ENCODE results near the gene CPNE2.

Gene CPNE2

DNA sequence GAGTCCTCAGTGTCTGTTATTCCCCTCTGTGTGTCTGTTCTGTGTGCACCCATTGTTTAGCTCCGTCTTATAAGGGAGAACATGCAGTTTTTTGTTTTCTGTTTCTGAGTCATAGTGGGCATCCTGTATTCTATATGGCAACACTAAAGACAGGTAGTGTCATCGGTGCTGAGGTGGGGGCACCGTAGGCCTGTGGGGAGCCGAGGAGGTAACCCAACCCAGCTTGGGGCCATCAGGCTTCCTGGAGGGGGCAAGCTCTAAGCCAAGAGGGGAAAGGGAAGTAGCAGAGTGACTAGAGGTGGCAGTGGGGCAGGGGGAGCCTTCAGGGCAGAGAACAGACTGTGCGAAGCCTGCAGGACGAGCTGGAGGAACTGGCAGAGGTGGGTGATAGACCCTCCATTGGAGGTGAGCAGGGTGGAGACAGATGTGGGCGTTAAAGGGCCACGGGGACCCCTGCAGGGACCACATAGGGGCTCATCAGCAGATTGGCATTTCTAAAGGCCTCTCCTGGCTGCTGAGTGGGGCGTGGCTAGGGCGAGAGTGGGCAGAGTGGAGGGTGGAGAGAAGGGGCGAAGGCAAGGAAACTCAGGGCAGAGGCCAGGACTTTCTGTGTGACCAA lies 36.5 kb downstream of the CPNE2 start:
- no peak for TF ChIP-seq FOXP2 (optimal IDR thresholded peaks at IDR 0.05; ENCODE audit: borderline replicate concordance, extremely low read depth, extremely low read length, insufficient read depth)
- no peak for TF ChIP-seq POLR2AphosphoS5 (IDR thresholded peaks at IDR 0.05; ENCODE audit: low read depth, low read length)
- TF ChIP-seq TAF1 (IDR thresholded peaks at IDR 0.05; ENCODE audit: borderline replicate concordance, insufficient read depth, low read length) = no peak
- TF ChIP-seq, protein P1, sequence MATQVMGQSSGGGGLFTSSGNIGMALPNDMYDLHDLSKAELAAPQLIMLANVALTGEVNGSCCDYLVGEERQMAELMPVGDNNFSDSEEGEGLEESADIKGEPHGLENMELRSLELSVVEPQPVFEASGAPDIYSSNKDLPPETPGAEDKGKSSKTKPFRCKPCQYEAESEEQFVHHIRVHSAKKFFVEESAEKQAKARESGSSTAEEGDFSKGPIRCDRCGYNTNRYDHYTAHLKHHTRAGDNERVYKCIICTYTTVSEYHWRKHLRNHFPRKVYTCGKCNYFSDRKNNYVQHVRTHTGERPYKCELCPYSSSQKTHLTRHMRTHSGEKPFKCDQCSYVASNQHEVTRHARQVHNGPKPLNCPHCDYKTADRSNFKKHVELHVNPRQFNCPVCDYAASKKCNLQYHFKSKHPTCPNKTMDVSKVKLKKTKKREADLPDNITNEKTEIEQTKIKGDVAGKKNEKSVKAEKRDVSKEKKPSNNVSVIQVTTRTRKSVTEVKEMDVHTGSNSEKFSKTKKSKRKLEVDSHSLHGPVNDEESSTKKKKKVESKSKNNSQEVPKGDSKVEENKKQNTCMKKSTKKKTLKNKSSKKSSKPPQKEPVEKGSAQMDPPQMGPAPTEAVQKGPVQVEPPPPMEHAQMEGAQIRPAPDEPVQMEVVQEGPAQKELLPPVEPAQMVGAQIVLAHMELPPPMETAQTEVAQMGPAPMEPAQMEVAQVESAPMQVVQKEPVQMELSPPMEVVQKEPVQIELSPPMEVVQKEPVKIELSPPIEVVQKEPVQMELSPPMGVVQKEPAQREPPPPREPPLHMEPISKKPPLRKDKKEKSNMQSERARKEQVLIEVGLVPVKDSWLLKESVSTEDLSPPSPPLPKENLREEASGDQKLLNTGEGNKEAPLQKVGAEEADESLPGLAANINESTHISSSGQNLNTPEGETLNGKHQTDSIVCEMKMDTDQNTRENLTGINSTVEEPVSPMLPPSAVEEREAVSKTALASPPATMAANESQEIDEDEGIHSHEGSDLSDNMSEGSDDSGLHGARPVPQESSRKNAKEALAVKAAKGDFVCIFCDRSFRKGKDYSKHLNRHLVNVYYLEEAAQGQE (IDR thresholded peaks at IDR 0.05; ENCODE audit: insufficient read depth in 1 of 2, low read depth in 2 of 2, low read length in 2 of 2) = no peak
- TF ChIP-seq SIN3A (IDR thresholded peaks at IDR 0.05; ENCODE audit: borderline replicate concordance, insufficient read depth, low read length) = no peak

DNA sequence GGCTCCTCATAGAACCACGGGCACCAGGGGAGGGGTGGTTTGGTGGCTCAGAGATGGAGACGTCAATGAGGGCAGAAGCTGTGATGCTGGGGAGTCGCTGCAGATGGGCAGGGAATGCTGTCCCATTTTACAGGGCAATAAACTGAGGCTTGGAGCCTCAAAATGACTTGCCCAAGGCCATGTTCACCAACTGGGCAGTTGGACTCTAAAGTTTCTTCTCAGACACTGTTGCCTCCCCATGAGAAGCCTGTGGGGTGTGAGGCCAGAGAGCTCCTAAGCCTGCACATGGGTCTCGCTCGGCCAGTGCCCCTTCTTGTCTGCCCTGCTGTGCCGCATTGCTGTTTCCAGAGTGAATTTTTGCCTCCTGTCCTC lies 38.6 kb downstream of the CPNE2 start:
- TF ChIP-seq FOXP2 (optimal IDR thresholded peaks at IDR 0.05; ENCODE audit: borderline replicate concordance, extremely low read depth, extremely low read length, insufficient read depth) = no peak
- TF ChIP-seq POLR2AphosphoS5 (IDR thresholded peaks at IDR 0.05; ENCODE audit: low read depth, low read length) = no peak
- TF ChIP-seq, protein P1 (IDR thresholded peaks at IDR 0.05; ENCODE audit: insufficient read depth in 1 of 2, low read depth in 2 of 2, low read length in 2 of 2) = no peak
- TF ChIP-seq SIN3A (IDR thresholded peaks at IDR 0.05; ENCODE audit: borderline replicate concordance, insufficient read depth, low read length) = no peak
- TF ChIP-seq TAF1 (IDR thresholded peaks at IDR 0.05; ENCODE audit: borderline replicate concordance, insufficient read depth, low read length) = no peak

DNA sequence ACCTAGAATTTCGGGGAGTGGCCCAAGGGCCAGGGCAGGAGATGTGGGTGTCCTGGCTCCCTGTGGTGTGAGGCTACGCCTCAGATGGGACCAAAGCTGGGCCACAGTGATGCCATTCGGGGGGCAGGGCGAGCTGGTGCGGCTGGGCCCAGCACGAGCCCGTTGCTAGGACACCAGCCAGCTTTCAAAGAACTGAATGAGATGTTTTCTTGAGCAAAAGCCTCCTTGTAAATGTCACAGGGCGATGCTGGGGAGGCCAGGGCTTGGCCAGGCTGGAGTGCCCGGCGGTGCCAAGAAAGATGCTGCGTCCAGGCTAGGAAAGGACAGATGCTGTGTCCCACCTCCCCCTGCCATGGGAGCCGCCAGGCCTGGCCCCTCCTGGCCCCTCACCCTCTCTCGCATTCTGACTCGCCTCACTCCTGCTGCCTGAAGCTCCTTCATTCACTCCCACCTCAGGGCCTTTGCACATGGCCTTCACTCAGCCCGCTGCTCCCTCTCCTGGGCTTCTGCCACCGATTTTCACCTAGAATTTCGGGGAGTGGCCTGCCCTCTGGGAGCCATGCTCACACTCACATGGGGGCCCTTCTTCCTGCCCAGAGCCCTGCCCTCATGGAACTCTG lies 39.1 kb downstream of the CPNE2 start:
- TF ChIP-seq SIN3A (IDR thresholded peaks at IDR 0.05; ENCODE audit: borderline replicate concordance, insufficient read depth, low read length) (no peak), FOXP2 (optimal IDR thresholded peaks at IDR 0.05; ENCODE audit: borderline replicate concordance, extremely low read depth, extremely low read length, insufficient read depth) (no peak), TAF1 (IDR thresholded peaks at IDR 0.05; ENCODE audit: borderline replicate concordance, insufficient read depth, low read length) (no peak), POLR2AphosphoS5 (IDR thresholded peaks at IDR 0.05; ENCODE audit: low read depth, low read length) (no peak)
- TF ChIP-seq, protein P1 (IDR thresholded peaks at IDR 0.05; ENCODE audit: insufficient read depth in 1 of 2, low read depth in 2 of 2, low read length in 2 of 2) = no peak

DNA sequence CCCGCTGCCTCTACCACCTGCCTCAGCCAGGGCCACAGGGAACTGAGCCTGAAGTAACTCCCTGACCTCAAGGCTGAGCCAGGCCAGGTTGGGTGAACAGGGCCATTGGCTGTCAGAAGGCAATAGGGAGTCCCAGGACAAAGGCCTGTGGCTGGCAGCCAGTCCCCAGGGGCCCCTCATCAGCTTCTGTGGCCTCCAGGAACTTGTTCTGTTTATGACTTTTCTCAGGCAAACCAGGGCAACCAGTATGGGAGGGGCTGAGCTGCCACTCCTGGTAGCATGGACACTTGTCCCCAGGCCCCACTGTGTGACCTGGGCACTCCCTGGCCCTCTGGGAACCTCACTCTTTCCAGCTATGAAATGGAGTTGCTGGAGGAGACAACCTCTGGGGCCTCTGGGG lies 40.1 kb downstream of the CPNE2 start:
- no peak for TF ChIP-seq SIN3A (IDR thresholded peaks at IDR 0.05; ENCODE audit: borderline replicate concordance, insufficient read depth, low read length)
- no peak for TF ChIP-seq POLR2AphosphoS5 (IDR thresholded peaks at IDR 0.05; ENCODE audit: low read depth, low read length)
- TF ChIP-seq, protein P1 (IDR thresholded peaks at IDR 0.05; ENCODE audit: insufficient read depth in 1 of 2, low read depth in 2 of 2, low read length in 2 of 2) = no peak
- TF ChIP-seq FOXP2 (optimal IDR thresholded peaks at IDR 0.05; ENCODE audit: borderline replicate concordance, extremely low read depth, extremely low read length, insufficient read depth) = no peak
- TF ChIP-seq TAF1 (IDR thresholded peaks at IDR 0.05; ENCODE audit: borderline replicate concordance, insufficient read depth, low read length) = no peak

Data from PFSK-1 (cell line).